WTC11 (cell line): Measurements from ENCODE around the gene GFRA1. TPM values are rescaled to one million over a fixed set of nuclear protein-coding genes. Genes with fewer than 3 reads are reported as not detected.

Experiments used
- ATAC-seq: fragments of 200-7000 bp; cut with Tn5 transposase; 2 replicates; pipeline ENCODE4 v1.10.0; 2021; ENCODE audit warnings: mild to moderate bottlenecking, moderate library complexity
- CTCF ChIA-PET: fragments of 300-600 bp; sonication (Branson Sonifier 250); formaldehyde crosslinking; loops from one replicate; lab custom pipeline; 2021; ENCODE audit warnings: antibody characterized with exemption; lab: Charles Lee
- POLR2A ChIA-PET: fragments of 350-600 bp; sonication (Branson Sonifier 250); formaldehyde crosslinking; loops from one replicate; lab custom pipeline; 2021; ENCODE audit warnings: antibody characterized with exemption; lab: Charles Lee
- DNase-seq: peaks from one replicate; pipeline ENCODE4 v3.0.0; 2021; ENCODE audit warnings: low spot score
- H3K27ac Mint-ChIP-seq: 2 replicates; pipeline ENCODE4 v1.8.0; 2021; ENCODE audit warnings: mixed read lengths
- H3K27me3 Mint-ChIP-seq: 2 replicates; pipeline ENCODE4 v1.8.0; 2021; ENCODE audit warnings: low read depth, mild to moderate bottlenecking, moderate library complexity, mixed read lengths
- H3K36me3 Mint-ChIP-seq: 2 replicates; pipeline ENCODE4 v1.8.0; 2021; ENCODE audit warnings: mixed read lengths
- H3K4me1 Mint-ChIP-seq: 2 replicates; pipeline ENCODE4 v1.8.0; 2022; ENCODE audit warnings: mixed read lengths
- H3K4me3 Mint-ChIP-seq: 2 replicates; pipeline ENCODE4 v1.8.0; 2021; ENCODE audit warnings: mild to moderate bottlenecking, moderate library complexity, mixed read lengths
- H3K9me3 Mint-ChIP-seq: 2 replicates; pipeline ENCODE4 v1.8.0; 2021; ENCODE audit warnings: mixed read lengths
- AR ChIP-seq: fragments of 250-450 bp; sonication (Bioruptor Pico); IDR thresholded peaks from 2 replicates; pipeline ENCODE4 v1.9.0; 2021; ENCODE audit warnings: mild to moderate bottlenecking
- CDX4 ChIP-seq: fragments of 250-450 bp; sonication (Bioruptor Pico); IDR thresholded peaks from 2 replicates; pipeline ENCODE4 v1.9.0; 2021; ENCODE audit warnings: moderate library complexity, mild to moderate bottlenecking, inconsistent platforms, borderline replicate concordance
- ELF4 ChIP-seq: sonication (generic); formaldehyde crosslinking; IDR thresholded peaks from 2 replicates; pipeline ENCODE4 v1.8.1; 2022; ENCODE audit warnings: low read depth, mild to moderate bottlenecking, moderate library complexity, missing genetic modification reagents
- ERG ChIP-seq: fragments of 250-450 bp; sonication (Bioruptor Pico); IDR thresholded peaks from 2 replicates; pipeline ENCODE4 v1.8.0; 2021; ENCODE audit warnings: mild to moderate bottlenecking
- GRHL2 ChIP-seq: fragments of 250-450 bp; sonication (Bioruptor Pico); IDR thresholded peaks from 2 replicates; pipeline ENCODE4 v1.8.0; 2022; ENCODE audit warnings: mild to moderate bottlenecking, moderate library complexity; ENCODE audit not compliant: insufficient replicate concordance, severe bottlenecking
- KAT7 ChIP-seq: sonication (generic); formaldehyde crosslinking; IDR thresholded peaks from 2 replicates; pipeline ENCODE4 v1.8.1; 2023; ENCODE audit warnings: missing genetic modification reagents, mild to moderate bottlenecking, borderline replicate concordance
- MAX ChIP-seq: sonication (generic); formaldehyde crosslinking; IDR thresholded peaks from 2 replicates; pipeline ENCODE4 v1.8.0; 2022; ENCODE audit warnings: mild to moderate bottlenecking, missing genetic modification reagents
- NFE2L1 ChIP-seq: sonication (generic); formaldehyde crosslinking; IDR thresholded peaks from 2 replicates; pipeline ENCODE4 v1.8.1; 2023; ENCODE audit warnings: missing genetic modification reagents
- TCF7 ChIP-seq: sonication (generic); formaldehyde crosslinking; IDR thresholded peaks from 2 replicates; pipeline ENCODE4 v1.8.0; 2022; ENCODE audit warnings: mild to moderate bottlenecking, low read depth, missing genetic modification reagents, moderate library complexity
- ZBTB21 ChIP-seq: sonication (generic); formaldehyde crosslinking; IDR thresholded peaks from 2 replicates; pipeline ENCODE4 v1.8.1; 2023; ENCODE audit warnings: mild to moderate bottlenecking, missing genetic modification reagents, borderline replicate concordance
- ZNF671 ChIP-seq: fragments of 250-450 bp; sonication (Bioruptor Pico); IDR thresholded peaks from 2 replicates; pipeline ENCODE4 v1.8.0; 2021; ENCODE audit warnings: mild to moderate bottlenecking
- total RNA-seq: library from RNA; stranded (reverse); gene quantifications from 3 replicates; pipeline ENCODE4 v1.2.3, GENCODE V29; 2021
- TF ChIP-seq, protein P1 (sequence below): sonication (generic); formaldehyde crosslinking; IDR thresholded peaks from 2 replicates; pipeline ENCODE4 v1.8.0; 2023; ENCODE audit warnings: mild to moderate bottlenecking, missing genetic modification reagents

GFRA1 gene
- total RNA-seq, 1 experiment from 2014 or later, result 4.4 TPM

- peaks cover 4% of the 10 kb centered on the region for H3K36me3 Mint-ChIP-seq
- POLR2A ChIA-PET, result no interaction called here
- no peak overlapping the region for H3K4me3 Mint-ChIP-seq
- peaks cover 7% of the 10 kb centered on the region for H3K27me3 Mint-ChIP-seq
- no peak for DNase-seq
- no peak for TF ChIP-seq TCF7 (CRISPR knock-in tag)
- no peak for TF ChIP-seq ELF4 (CRISPR knock-in tag)
- no peak for TF ChIP-seq ZBTB21 (CRISPR knock-in tag)
- TF ChIP-seq, protein P1, sequence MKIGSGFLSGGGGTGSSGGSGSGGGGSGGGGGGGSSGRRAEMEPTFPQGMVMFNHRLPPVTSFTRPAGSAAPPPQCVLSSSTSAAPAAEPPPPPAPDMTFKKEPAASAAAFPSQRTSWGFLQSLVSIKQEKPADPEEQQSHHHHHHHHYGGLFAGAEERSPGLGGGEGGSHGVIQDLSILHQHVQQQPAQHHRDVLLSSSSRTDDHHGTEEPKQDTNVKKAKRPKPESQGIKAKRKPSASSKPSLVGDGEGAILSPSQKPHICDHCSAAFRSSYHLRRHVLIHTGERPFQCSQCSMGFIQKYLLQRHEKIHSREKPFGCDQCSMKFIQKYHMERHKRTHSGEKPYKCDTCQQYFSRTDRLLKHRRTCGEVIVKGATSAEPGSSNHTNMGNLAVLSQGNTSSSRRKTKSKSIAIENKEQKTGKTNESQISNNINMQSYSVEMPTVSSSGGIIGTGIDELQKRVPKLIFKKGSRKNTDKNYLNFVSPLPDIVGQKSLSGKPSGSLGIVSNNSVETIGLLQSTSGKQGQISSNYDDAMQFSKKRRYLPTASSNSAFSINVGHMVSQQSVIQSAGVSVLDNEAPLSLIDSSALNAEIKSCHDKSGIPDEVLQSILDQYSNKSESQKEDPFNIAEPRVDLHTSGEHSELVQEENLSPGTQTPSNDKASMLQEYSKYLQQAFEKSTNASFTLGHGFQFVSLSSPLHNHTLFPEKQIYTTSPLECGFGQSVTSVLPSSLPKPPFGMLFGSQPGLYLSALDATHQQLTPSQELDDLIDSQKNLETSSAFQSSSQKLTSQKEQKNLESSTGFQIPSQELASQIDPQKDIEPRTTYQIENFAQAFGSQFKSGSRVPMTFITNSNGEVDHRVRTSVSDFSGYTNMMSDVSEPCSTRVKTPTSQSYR, result no peak
- no peak for TF ChIP-seq MAX (CRISPR knock-in tag)
- no peak for TF ChIP-seq NFE2L1 (CRISPR knock-in tag)
- TF ChIP-seq ZNF671 (CRISPR knock-in tag), result no peak
- no peak for TF ChIP-seq GRHL2 (CRISPR knock-in tag)
- TF ChIP-seq, all 79 proteins: peak for 0
- ATAC-seq, result peak; percentile 72
- H3K4me1 Mint-ChIP-seq, result peaks cover 28% of the 10 kb centered on the region
- H3K27ac Mint-ChIP-seq, result no peak overlapping the region
- peaks cover 17% of the 10 kb centered on the region for H3K9me3 Mint-ChIP-seq
- CTCF ChIA-PET, result no interaction called here
Observed at GRCh38 chr10:116115036-116115641, 157.9 kb downstream of the GFRA1 start.

DNA sequence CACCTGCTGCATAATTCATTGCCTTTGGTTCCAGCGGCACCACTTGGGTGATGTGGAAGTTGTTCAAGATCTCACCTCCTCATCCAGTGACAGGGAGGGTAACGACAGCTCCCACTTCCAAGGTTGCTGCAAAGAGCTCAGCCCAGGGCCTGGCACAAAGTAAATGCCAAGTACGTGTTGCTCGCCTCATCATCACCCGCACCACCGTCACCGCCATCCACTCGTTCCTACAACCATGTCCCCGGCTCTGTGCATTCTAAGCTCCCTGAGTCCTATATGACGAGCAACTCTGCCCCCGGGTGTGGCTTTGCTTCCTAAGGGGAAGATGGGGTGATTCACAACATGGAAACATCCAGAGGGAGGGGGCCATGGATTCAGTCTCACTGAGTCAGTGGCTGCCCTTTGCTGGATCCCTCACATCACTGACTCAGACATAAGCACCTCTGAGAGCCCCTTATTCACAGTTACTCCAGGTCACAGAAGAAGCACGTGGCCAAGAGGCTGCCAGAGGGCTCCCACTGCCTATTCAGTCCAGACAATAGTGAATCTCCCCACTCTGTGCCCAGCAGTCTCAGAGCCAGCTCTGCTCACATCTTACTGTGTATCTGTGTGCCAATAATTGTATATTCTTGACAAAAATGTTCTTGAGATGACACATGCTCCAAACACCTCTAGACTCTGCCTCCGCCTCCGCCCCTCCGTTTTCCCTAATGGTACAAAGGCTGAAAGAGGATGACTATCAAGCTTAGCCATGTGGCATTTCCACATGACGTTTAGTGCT lies 159.1 kb downstream of the GFRA1 start:
- CTCF ChIA-PET, result no interaction called here
- peaks cover 17% of the 10 kb centered on the region for H3K9me3 Mint-ChIP-seq

More for the DNA sequence above, 159.1 kb downstream of the GFRA1 start:
- Mint-ChIP-seq H3K27ac (no peak overlapping the region), H3K4me1 (peaks cover 28% of the 10 kb centered on the region), H3K4me3 (no peak overlapping the region), H3K36me3 (peaks cover 4% of the 10 kb centered on the region), H3K27me3 (no peaks in the 10 kb centered on the region)
- TF ChIP-seq ERG, result no peak
- no peak for TF ChIP-seq AR (CRISPR knock-in tag)
- TF ChIP-seq CDX4 (CRISPR knock-in tag), result no peak
- no peak for TF ChIP-seq KAT7 (CRISPR knock-in tag)
- ATAC-seq, result no peak
- POLR2A ChIA-PET, result no interaction called here
- no peak for DNase-seq
